HG03457 (cell line): ENCODE measurements around the gene RAD51B.

Source experiments
- ATAC-seq: cut with Tn5 transposase; IDR thresholded peaks from one replicate; pipeline ENCODE4 v1.9.1; 2021; ENCODE audit warnings: moderate number of reproducible peaks; ENCODE audit not compliant: unreplicated experiment

RAD51B gene

GRCh38 chr14:67833403-67833802 lies 13.8 kb downstream of the RAD51B start:
- no peak for ATAC-seq

- ATAC-seq, result no peak
Observed at GRCh38 chr14:67835596-67835995, 16.0 kb downstream of the RAD51B start.

GRCh38 chr14:67837011-67837624 lies 17.5 kb downstream of the RAD51B start:
- no peak for ATAC-seq

- ATAC-seq, result no peak
Observed at GRCh38 chr14:67846029-67846610, 26.5 kb downstream of the RAD51B start.

- ATAC-seq, result no peak
Observed at GRCh38 chr14:67850066-67850830, 30.7 kb downstream of the RAD51B start.

GRCh38 chr14:67851785-67852410 lies 32.3 kb downstream of the RAD51B start:
- ATAC-seq, result no peak

- no peak for ATAC-seq
Observed at GRCh38 chr14:67852926-67853604, 33.5 kb downstream of the RAD51B start.

- no peak for ATAC-seq
Observed at GRCh38 chr14:67853715-67854114, 34.1 kb downstream of the RAD51B start.

GRCh38 chr14:67856827-67857226 lies 37.2 kb downstream of the RAD51B start:
- no peak for ATAC-seq

GRCh38 chr14:67857778-67858350 lies 38.3 kb downstream of the RAD51B start:
- no peak for ATAC-seq

GRCh38 chr14:67859169-67859749 lies 39.7 kb downstream of the RAD51B start:
- no peak for ATAC-seq

GRCh38 chr14:67863223-67863622 lies 43.6 kb downstream of the RAD51B start:
- no peak for ATAC-seq

- no peak for ATAC-seq
Observed at GRCh38 chr14:67875175-67876006, 55.8 kb downstream of the RAD51B start.

GRCh38 chr14:67879026-67879425 lies 59.4 kb downstream of the RAD51B start:
- no peak for ATAC-seq

- peak; percentile 85 for ATAC-seq
Observed at GRCh38 chr14:67881225-67881624, 61.6 kb downstream of the RAD51B start.

GRCh38 chr14:67882986-67883555 lies 63.5 kb downstream of the RAD51B start:
- ATAC-seq, result no peak

GRCh38 chr14:67883717-67884116 lies 64.1 kb downstream of the RAD51B start:
- ATAC-seq, result no peak

- ATAC-seq, result no peak
Observed at GRCh38 chr14:67886191-67886590, 66.6 kb downstream of the RAD51B start.

- no peak for ATAC-seq
Observed at GRCh38 chr14:67887478-67887877, 67.9 kb downstream of the RAD51B start.
